ENCODE results near the gene NR1D1.

NR1D1 gene

GRCh38 chr17:40122999-40123810, 22.8 kb upstream of the NR1D1 start:
- DNase-seq (ENCODE audit: insufficient read length) (peak; percentile 49), FAIRE-seq (peak; percentile 79)
- TF ChIP-seq POLR2AphosphoS5 (IDR thresholded peaks at IDR 0.05; ENCODE audit: low read depth, low read length): no peak
- no peak for TF ChIP-seq TAF1 (IDR thresholded peaks at IDR 0.05; ENCODE audit: borderline replicate concordance, low read depth, low read length)
- peak; percentile 37 for TF ChIP-seq POLR2A (IDR thresholded peaks at IDR 0.05; ENCODE audit: low read depth, low read length)

DNA sequence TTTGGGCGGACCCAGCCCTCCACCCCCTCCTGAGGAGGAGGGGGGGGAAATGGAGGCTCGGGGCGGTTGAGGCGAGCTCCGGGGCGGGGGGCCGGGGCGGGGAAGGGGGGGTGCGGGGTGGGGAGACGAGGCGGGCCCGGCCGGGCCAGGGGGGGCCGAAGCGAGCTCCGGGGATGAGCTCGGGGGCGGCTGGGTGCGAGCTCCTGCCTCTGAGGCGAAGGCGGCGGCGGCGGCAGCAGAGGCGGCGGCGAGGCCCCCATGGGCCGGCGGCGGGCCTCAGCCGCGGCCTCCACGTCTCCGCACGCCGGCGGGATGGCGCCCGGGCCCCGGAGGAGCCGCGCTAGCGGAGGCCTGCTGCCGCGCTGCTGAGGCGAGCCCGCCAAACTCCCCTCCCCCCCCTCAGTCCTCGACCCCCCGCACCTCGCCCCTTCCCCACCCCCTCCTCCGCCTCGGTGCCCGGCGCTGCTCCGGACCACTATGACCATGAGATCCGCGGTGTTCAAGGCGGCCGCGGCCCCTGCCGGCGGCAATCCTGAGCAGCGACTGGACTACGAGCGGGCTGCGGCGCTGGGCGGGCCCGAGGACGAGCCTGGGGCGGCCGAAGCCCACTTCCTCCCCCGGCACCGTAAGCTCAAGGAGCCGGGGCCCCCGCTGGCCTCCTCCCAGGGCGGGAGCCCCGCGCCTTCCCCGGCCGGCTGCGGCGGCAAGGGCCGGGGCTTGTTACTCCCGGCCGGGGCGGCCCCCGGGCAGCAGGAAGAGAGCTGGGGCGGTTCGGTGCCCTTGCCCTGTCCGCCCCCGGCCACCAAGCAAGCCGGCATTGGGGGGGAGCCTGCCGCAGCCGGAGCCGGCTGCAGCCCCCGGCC, 22.0 kb upstream of the NR1D1 start:
- TF ChIP-seq POLR2AphosphoS5 (IDR thresholded peaks at IDR 0.05; ENCODE audit: low read depth, low read length): no peak
- no peak for TF ChIP-seq TAF1 (IDR thresholded peaks at IDR 0.05; ENCODE audit: borderline replicate concordance, low read depth, low read length)
- no peak for TF ChIP-seq POLR2A (IDR thresholded peaks at IDR 0.05; ENCODE audit: low read depth, low read length)
- DNase-seq (ENCODE audit: insufficient read length): peak; percentile 57
- FAIRE-seq: no peak

DNA sequence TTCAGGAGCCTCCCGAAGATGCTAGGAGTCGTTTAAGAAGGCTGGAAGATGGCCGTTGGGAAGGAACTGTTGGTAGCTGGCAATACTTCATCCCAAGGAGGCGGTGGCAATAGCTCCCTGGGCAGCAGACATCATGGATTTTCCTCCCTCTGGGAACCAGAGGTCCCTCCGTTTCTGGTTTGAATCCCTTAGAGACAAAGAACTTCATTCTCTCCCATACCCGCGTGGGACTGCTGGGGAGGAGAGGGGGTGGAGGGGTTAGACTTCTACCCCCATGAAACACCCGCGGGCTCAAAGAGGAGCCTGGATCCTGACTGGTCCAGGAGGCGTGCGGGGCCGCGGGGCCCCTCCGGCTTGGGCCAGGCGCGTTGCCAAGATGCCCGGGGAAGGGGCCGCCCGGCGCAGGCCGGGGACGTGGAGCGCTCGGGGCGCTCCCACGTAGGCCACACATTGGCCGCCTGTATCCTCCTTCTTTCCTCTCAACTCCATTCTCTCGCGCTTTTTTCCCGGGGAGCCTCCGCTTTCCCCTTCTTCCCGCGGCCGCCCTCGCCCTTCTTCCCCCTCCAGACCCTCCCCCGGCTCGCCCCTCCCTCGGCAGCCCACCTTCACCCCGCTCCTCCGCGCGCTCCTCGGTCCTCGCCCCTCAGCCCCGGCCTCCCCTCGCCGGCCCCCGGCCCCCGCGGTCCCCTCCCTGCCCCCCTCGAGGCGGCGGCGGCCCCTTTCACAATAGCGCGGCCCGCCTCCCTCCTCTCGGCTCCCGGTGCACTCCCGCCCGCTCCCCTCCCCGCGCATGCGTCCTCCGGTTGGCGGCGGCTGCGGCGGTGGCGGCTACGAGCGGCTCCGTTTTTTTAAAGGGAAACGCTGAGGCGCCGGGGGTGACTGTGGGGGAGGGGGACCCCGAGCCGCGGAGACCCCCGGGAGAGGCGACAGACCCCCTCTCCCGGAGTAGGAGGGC, 21.1 kb upstream of the NR1D1 start, which contains the start of gene MSL1:
Gene MSL1, plus strand, starts transcription at position 791 of the 955 bp plus-strand sequence. CDS start 642 bp downstream, outside the sequence.
- DNase-seq (ENCODE audit: insufficient read length) (peak; percentile 95), FAIRE-seq (peak; percentile 80)
- TF ChIP-seq POLR2AphosphoS5 (IDR thresholded peaks at IDR 0.05; ENCODE audit: low read depth, low read length) (no peak), TAF1 (IDR thresholded peaks at IDR 0.05; ENCODE audit: borderline replicate concordance, low read depth, low read length) (peak; percentile 12; the same call in 1 of the 2 replicates), POLR2A (IDR thresholded peaks at IDR 0.05; ENCODE audit: low read depth, low read length) (peak; percentile 38; the same call in 1 of the 2 replicates)

DNA sequence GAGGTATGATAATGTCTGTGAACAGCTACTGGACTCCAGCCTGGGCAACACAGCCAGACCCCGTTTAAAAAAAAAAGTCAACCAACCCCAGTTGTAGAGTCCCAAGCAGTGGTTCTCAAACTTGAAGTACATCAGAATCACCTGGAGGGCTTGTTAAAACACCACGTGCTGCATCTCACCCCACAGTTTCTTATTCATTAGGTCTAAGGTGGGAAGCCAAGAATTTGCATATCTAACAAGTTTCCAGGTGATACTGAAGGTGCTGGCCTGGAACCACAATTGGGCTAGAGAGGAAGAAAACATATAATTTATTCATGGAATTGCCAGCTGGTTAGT, 14.7 kb upstream of the NR1D1 start:
- FAIRE-seq (no peak), DNase-seq (ENCODE audit: insufficient read length) (no peak)
- TF ChIP-seq POLR2AphosphoS5 (IDR thresholded peaks at IDR 0.05; ENCODE audit: low read depth, low read length) (no peak), POLR2A (IDR thresholded peaks at IDR 0.05; ENCODE audit: low read depth, low read length) (no peak), TAF1 (IDR thresholded peaks at IDR 0.05; ENCODE audit: borderline replicate concordance, low read depth, low read length) (no peak)

DNA sequence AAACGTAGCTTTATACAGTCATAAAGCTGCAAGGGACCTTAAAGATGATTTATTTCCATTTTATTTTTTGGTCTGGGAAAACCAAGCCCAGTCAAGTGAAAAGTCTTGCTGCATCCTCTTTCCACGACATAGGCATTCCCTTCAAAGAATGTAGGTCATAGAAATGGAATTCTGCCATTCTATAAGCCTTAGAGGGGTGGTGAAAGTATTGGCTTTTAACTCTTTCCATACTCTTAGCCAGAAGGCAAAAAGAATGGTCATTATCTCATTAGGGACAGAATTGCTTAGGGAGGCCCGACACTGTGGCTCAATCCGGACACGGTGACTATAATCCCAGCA, 13.5 kb upstream of the NR1D1 start:
- TF ChIP-seq POLR2AphosphoS5 (IDR thresholded peaks at IDR 0.05; ENCODE audit: low read depth, low read length) (no peak), TAF1 (IDR thresholded peaks at IDR 0.05; ENCODE audit: borderline replicate concordance, low read depth, low read length) (no peak), POLR2A (IDR thresholded peaks at IDR 0.05; ENCODE audit: low read depth, low read length) (no peak)
- DNase-seq (ENCODE audit: insufficient read length) (no peak), FAIRE-seq (no peak)

- TF ChIP-seq POLR2A (IDR thresholded peaks at IDR 0.05; ENCODE audit: low read depth, low read length) (no peak), POLR2AphosphoS5 (IDR thresholded peaks at IDR 0.05; ENCODE audit: low read depth, low read length) (peak; percentile 59; the same call in 1 of the 2 replicates)
- FAIRE-seq (peak; percentile 85), DNase-seq (ENCODE audit: insufficient read length) (peak; percentile 94)
Measured at GRCh38 chr17:40113110-40113906, 12.9 kb upstream of the NR1D1 start.

GRCh38 chr17:40112718-40113109, 12.3 kb upstream of the NR1D1 start:
- TF ChIP-seq POLR2AphosphoS5 (IDR thresholded peaks at IDR 0.05; ENCODE audit: low read depth, low read length): no peak
- DNase-seq (ENCODE audit: insufficient read length) (no peak), FAIRE-seq (no peak)

- FAIRE-seq (no peak), DNase-seq (ENCODE audit: insufficient read length) (no peak)
- TF ChIP-seq POLR2AphosphoS5 (IDR thresholded peaks at IDR 0.05; ENCODE audit: low read depth, low read length) (no peak), TAF1 (IDR thresholded peaks at IDR 0.05; ENCODE audit: borderline replicate concordance, low read depth, low read length) (no peak), POLR2A (IDR thresholded peaks at IDR 0.05; ENCODE audit: low read depth, low read length) (no peak)
Measured at GRCh38 chr17:40112191-40112711, 11.9 kb upstream of the NR1D1 start.

GRCh38 chr17:40111221-40112128, 11.1 kb upstream of the NR1D1 start:
- DNase-seq (ENCODE audit: insufficient read length): peak; percentile 72
- TF ChIP-seq TAF1 (IDR thresholded peaks at IDR 0.05; ENCODE audit: borderline replicate concordance, low read depth, low read length) (no peak), POLR2A (IDR thresholded peaks at IDR 0.05; ENCODE audit: low read depth, low read length) (no peak), POLR2AphosphoS5 (IDR thresholded peaks at IDR 0.05; ENCODE audit: low read depth, low read length) (no peak)
- peak; percentile 70 for FAIRE-seq
